ENCODE results near the gene S100A4.
"Not testable (repeated sequence)": the region's sequence is repeated elsewhere in the genome, so short reads cannot be mapped to it uniquely, and the experiment has no call there.

The S100A4 gene

DNA sequence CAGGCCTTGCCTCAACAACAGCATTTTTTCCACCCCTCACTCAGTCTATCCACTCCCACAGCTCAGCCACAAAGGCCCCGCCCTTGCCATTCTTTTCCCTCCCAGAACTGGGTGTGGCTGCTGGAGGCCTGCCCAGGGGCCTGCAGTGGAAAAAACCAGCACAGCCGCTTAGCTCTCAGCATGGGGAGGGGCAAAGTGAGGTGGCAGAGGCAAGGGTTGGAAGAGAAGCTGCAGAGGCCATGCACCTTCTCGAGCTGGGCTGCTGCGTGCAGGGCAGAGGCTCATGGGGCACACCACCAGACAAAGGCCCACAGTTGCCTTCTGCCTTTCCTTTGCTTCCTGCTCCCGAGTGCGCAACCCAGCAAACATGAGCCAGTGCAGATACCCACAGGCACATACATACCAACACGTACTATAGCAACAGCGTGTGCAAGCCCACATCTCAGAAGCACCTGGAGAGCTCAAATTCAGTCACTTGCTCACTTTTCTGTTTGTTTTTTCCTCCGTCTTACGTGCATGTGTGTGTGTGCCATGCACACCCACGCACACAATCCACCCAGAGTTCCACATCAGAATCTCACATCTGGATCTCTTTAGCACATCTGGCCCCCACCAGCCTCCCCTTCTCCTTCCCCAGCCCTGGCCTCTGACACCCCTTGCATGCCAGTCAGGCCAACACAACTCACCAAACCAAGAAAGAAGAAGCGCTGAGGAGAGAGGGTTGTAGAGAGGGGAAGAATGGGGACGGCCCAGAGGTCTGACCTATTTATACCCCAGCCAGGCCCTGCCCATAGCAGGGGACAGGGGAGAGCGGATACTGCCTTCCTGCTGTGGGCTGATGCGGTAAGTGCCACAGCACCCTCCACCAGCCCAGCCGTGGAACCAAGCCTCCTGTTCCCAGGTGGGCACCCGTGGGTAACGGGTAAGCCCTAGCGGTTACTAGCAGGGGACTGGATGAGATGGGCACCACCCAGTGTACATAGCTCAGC, at the start of gene S100A4:
Gene S100A4 (minus strand): TSS at position 740 of the 989 bp plus-strand sequence. CDS start 1,012 bp downstream, outside the sequence.
- DNase-seq = peak; percentile 85 to 94

DNA sequence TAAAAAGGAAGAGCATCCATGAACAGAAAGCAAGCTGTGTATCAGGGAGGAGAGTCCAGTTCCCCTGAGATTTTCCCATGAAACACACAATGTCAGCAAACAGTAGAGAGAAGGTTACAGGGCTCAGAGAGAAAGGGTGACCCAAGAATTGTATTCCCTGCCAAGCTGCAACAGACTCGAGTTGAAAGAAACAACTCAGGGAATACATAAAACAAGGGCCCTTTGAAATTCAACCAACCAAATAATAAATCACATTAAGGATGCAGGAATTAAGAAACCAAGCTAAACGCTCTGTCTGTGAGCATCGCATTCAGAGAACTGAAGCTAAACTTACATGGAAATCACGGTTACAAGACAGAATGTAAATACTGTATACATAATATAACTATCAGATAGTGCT, 47.1 kb upstream of the S100A4 start:
- no peak for DNase-seq

- no peak for DNase-seq
These were observed 42.9 kb upstream of the S100A4 start for GRCh38 chr1:153588482-153588881.

DNA sequence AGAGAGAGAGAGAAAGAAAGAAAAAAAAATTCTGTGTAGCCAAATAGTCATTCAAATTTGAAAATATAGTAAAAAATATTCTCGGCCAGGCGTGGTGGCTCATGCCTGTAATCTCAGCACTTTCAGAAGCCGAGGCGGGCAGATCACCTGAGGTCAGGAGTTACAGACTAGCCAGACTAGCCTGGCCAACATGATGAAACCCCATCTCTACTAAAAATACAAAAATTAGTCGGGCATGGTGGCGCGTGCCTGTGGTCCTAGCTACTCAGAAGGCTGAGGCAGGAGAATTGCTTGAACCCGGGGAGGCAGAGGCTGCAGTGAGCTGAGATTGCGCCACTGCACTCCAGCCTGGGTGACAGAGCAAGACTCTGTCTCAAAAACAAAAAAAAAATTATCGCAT, 42.4 kb upstream of the S100A4 start:
- DNase-seq = not testable (repeated sequence)

- no peak for DNase-seq
These were observed 41.7 kb upstream of the S100A4 start for GRCh38 chr1:153587314-153587713.

- DNase-seq = no peak
These were observed 40.7 kb upstream of the S100A4 start for GRCh38 chr1:153586347-153586746.

DNA sequence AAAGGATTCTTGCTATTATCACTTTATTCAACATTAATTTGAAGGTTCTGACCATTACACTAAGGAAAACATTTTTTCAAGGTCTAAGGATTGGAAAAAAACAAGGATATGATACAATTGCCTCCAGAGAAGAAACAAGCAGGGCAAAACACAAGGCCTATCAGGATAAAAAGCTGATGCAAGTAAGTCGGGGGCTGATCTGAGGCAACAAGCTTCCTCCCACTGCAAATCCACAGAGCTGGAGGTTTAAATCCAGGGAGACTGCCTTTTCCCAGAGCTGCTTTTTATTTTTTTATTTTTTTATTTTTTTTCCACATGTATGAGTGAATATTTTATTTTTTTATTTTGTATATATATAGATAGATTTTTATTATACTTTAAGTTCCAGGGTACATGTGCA, 39.4 kb upstream of the S100A4 start:
- no peak for DNase-seq

DNA sequence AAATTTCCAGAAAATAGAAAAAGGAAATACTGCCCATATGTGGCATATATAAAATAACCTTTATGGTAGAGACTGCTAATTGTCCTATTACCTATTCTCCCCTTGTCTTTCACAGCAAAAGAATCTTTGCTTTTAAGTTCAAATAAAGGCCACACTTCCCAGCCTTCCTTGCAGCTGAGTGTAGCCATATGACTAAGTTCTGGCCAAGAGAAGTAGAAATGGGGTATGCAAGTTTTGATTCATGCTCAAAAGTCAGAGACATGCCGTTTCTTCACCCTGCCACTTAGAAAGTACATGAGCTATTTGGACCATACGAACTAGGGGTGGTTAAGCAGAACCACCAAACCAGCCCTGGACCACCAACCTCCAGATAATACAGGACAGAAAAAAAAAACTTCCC, 38.4 kb upstream of the S100A4 start:
- no peak for DNase-seq

- DNase-seq = not testable (repeated sequence)
These were observed 37.9 kb upstream of the S100A4 start for GRCh38 chr1:153583514-153583913.

DNA sequence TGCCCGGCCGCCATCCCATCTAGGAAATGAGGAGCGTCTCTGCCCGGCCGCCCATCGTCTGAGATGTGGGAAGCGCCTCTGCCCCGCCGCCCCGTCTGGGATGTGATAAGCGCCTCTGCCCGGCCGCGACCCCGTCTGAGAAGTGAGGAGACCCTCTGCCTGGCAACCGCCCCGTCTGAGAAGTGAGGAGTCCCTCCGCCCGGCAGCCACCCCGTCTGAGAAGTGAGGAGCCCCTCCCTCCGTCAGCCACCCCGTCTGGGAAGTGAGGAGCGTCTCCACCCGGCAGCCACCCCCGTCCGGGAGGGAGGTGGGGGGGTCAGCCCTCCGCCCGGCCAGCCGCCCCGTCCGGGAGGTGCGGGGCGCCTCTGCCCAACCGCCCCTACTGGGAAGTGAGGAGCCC, 37.2 kb upstream of the S100A4 start:
- DNase-seq = not testable (repeated sequence)

DNA sequence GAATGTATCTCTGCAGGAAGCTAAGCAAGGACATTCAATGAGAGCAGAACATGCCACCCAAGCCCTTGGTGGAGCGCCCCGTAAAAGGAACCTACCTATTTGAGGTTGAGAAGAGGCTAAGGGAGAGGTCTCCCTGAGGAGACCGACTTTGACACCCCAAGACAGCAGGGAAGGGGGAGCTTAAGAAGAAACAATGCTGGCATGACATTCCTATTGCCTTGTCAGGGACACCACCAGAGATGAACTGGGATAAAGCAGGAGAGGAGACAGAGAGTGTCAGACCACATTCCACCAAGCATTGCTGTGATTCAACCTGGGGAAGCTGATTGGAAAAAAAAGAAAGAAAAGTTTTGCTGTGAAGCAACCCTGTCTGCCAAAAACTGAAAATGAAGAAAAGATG, 33.3 kb upstream of the S100A4 start:
- no peak for DNase-seq

DNA sequence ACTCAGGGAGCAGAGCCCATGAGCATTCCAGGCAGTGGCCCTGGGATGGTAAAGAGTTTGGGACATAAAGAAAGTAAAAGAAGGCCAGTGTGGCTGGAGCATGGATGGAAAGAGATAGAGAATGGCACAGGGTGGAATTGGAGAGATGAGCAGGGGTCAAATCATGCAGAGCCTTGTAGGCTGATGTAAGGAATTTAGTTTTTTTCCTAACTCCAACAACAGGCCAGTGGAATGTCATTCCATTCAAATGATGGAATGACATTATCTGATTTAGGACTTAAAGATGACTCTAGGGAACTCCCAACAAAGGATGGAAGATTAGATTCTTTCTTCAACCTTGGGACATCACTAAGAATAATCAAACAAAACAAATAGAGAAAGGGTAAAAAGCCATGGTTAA, 32.9 kb upstream of the S100A4 start:
- DNase-seq = no peak

- no peak for DNase-seq
These were observed 32.0 kb upstream of the S100A4 start for GRCh38 chr1:153577624-153578051.

- DNase-seq = no peak
These were observed 31.5 kb upstream of the S100A4 start for GRCh38 chr1:153577138-153577537.

DNA sequence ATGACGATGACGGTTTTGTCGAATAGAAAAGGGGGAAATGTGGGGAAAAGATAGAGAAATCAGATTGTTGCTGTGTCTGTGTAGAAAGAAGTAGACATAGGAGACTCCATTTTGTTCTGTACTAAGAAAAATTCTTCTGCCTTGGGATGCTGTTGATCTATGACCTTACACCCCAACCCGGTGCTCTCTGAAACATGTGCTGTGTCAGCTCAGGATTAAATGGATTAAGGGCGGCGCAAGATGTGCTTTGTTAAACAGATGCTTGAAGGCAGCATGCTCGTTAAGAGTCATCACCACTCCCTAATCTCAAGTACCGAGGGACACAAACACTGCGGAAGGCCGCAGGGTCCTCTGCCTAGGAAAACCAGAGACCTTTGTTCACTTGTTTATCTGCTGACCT, 29.9 kb upstream of the S100A4 start:
- not testable (repeated sequence) for DNase-seq

DNA sequence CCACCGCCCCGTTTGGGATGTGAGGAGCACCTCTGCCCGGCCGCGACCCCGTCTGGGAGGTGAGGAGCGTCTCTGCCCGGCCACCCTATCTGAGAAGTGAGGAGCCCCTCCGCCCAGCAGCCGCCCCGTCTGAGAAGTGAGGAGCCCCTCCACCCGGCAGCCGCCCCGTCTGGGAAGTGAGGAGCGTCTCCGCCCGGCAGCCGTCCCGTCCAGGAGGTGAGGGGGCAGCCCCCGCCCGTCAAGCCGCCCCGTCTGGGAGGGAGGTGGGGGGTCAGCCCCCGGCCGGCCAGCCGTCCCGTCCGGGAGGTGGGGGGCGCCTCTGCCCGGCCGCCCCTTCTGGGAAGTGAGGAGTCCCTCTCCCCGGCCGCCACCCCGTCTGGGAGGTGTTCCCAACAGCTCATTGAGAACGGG, 29.5 kb upstream of the S100A4 start:
- not testable (repeated sequence) for DNase-seq

- no peak for DNase-seq
These were observed 27.7 kb upstream of the S100A4 start for GRCh38 chr1:153573351-153573750.

DNA sequence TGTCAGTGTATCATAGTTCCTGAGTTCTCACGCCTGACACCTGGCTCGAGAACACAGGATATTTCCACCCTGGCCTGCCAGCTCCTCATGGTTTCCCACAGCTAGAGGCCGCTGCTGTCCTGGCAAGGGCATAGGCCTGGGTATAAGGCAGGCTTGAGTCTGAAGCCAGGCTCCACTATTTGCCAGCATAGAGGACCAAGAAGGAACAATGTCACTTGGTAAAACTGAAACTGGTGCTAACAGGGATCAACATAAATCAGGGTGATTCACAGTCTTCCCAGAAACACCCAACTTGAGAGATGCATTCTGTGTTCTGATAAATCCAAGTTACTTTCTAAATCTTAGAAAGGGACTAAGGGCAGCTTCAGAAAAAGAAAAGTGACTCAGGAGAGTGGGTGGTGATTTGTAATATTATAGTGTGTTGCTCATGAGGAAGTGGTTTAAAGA, 27.0 kb upstream of the S100A4 start:
- DNase-seq = peak; percentile 43 to 52

GRCh38 chr1:153571706-153572105, 26.1 kb upstream of the S100A4 start:
- DNase-seq = no peak

DNA sequence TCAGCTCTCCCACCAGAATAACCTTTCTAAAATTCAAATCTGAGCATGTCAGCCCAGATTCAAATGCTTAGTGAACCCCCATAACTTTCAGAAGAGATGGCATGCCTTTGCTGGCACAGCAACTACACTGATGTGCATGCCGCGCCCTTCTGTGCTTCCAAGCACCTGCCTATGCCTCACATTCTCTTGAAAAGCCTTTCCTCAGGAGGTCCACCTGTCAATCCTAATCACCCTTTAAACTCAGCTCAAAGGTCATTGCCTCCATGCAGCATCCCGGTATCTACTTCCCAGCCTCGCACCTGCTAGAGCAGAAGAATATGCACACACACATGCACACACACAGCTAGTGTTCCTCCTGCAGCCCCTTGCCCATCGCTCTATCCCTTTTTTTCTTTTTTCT, 25.3 kb upstream of the S100A4 start:
- no peak for DNase-seq

DNA sequence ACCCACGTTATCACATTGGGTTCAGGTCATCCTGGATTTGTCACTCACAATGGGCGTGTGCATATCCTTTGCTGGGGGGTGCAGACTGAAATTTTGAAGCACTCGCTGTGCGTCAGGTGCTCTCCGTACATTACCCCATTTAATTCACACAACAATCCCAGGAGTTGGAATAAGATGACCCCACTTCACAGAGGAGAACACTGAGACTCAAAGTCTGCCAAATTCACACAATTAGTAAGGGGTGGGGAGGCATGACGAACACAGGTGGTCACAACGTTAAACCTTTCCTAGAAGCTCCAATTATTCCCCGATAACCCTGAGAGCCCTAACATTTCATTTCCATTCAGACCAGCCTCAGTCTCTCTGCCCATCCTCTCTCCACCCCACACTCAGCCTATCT, 23.9 kb upstream of the S100A4 start:
- no peak for DNase-seq

DNA sequence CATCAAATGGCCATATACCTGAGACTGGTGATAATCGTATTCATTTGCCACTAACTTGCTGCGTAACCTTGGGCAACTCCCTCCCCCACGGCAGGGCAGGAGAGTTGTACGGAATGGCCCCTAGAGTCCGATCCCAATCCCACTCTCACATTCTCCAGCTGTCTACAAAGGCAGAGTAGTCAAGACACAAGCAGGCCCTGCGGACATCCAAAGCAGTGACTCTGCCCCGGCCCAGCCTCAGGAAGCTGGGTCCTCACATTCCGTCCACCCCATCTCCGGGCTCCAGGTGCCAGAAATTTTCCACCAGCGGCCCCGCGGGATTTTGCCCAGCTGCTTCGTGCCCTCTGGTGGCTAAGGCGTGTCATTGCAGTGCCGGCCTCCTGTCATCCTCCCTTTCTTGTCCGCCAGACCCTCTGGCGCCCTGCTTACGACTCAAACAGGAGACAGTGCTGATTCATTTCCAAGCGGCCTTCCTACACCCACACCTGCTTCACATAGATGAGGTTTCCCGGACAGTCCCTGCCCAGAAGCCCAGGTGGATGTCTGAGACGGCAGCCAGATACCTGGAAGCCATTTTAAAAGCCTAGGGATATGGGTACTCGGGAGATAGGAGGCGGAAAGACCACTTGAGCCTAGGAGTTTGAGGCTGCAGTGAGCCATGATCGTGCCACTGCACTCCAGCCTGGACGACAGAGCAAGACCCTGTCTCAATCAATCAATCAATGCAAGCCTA, 22.9 kb upstream of the S100A4 start:
- peak; percentile 72 to 76 for DNase-seq

GRCh38 chr1:153567621-153568366, 22.2 kb upstream of the S100A4 start:
- peak; percentile 30 to 62 for DNase-seq

All from stimulated activated CD4-positive, alpha-beta T cell treated with anti-CD3 and anti-CD28 coated beads, Interleukin-4, amount 100 ng/mL, for 4 hours (primary cell).